HepG2 (cell line): Measurements from ENCODE around the gene SPECC1L. TPM values are rescaled to one million over a fixed set of nuclear protein-coding genes. Genes with fewer than 3 reads are reported as not detected.

ENCODE experiments used
- ATAC-seq: fragments of 200-7000 bp; cut with Tn5 transposase; 3 replicates; pipeline ENCODE4 v1.9.1; 2020; ENCODE audit warnings: mild to moderate bottlenecking, moderate library complexity
- BruUV-seq: library from RNA; stranded (reverse); fragments of 400-500 nt; replicated peaks from 2 replicates; lab custom pipeline; 2021; lab: Mats Ljungman, UMichigan
- CTCF ChIA-PET: fragments of 300-600 bp; formaldehyde crosslinking; extraction: SDS; loops from one replicate; lab custom pipeline; 2021; ENCODE audit warnings: low total read pairs, inconsistent platforms, low intra/inter-chr PET ratio; lab: Yijun Ruan, JAX
- POLR2A ChIA-PET: fragments of 350-600 bp; sonication (Branson Sonifier 250); formaldehyde crosslinking; loops from one replicate; lab custom pipeline; 2020; ENCODE audit warnings: antibody characterized with exemption, inconsistent platforms; lab: Yijun Ruan, JAX
- DNase-seq: peaks from one replicate; pipeline ENCODE4 v3.0.0-alpha.2; 2015; ENCODE audit warnings: low spot score
- FAIRE-seq: peaks from 3 replicates; lab custom pipeline; 2011; peaks lifted over from hg19 to GRCh38; lab: Jason Lieb, UNC
- H2AFZ ChIP-seq: one replicate; pipeline ENCODE4 v1.6.1; 2011; ENCODE audit warnings: low read length, inconsistent platforms
- H3K27ac ChIP-seq: fragments of 300-600 bp; 3 replicates; pipeline ENCODE4 v1.8.0; 2011; ENCODE audit warnings: mixed run types, mild to moderate bottlenecking, mixed read lengths, low read length, inconsistent platforms; ENCODE audit not compliant: insufficient read depth; ENCODE audit errors: extremely low read length
- H3K27me3 ChIP-seq, 2 experiments: fragments of 200-600 bp in 1 of 2; 2 replicates in 1 of 2; 3 replicates in 1 of 2; pipeline versions ENCODE4 v1.6.0 to v1.8.0; 2011; ENCODE audit warnings: low read length in 2 of 2, mild to moderate bottlenecking in 2 of 2, moderate library complexity in 2 of 2, inconsistent platforms in 1 of 2; ENCODE audit not compliant: insufficient read depth in 2 of 2, control insufficient read depth in 1 of 2
- H3K36me3 ChIP-seq, 2 experiments: fragments of 200-600 bp in 1 of 2; replicated peaks in 1 of 2; 2 replicates in 1 of 2; 3 replicates in 1 of 2; pipeline versions ENCODE4 v1.5.1 to v1.8.0; 2011; ENCODE audit warnings: low read length in 2 of 2, inconsistent platforms in 1 of 2; ENCODE audit not compliant: insufficient read depth in 2 of 2, control insufficient read depth in 1 of 2
- H3K4me1 ChIP-seq: 2 replicates; pipeline ENCODE4 v1.5.1; 2012; ENCODE audit warnings: low read length, inconsistent platforms; ENCODE audit not compliant: insufficient read depth
- H3K4me2 ChIP-seq: 2 replicates; pipeline ENCODE4 v1.6.0; 2011; ENCODE audit warnings: low read depth, low read length, inconsistent platforms
- H3K4me3 ChIP-seq, 3 experiments: fragments of 200-600 bp in 1 of 3; sonication (generic), shearing (Covaris generic) in 1 of 3; replicated peaks in 1 of 3; 2 replicates each; pipeline ENCODE4 v1.5.1; 2011 to 2016; ENCODE audit warnings: low read length in 3 of 3, inconsistent platforms in 2 of 3, low read depth in 2 of 3, mild to moderate bottlenecking in 2 of 3, control low read depth in 1 of 3, mixed read lengths in 1 of 3; ENCODE audit not compliant: insufficient read depth in 1 of 3
- H3K79me2 ChIP-seq: one replicate; pipeline ENCODE4 v1.6.1; 2011; ENCODE audit warnings: low read length, inconsistent platforms; ENCODE audit not compliant: insufficient read depth
- H3K9ac ChIP-seq: 2 replicates; pipeline ENCODE4 v1.6.0; 2011; ENCODE audit warnings: mild to moderate bottlenecking, low read depth, low read length, inconsistent platforms; ENCODE audit not compliant: insufficient read depth
- H3K9me3 ChIP-seq: 2 replicates; pipeline ENCODE4 v1.5.1; 2012; ENCODE audit warnings: mild to moderate bottlenecking, low read length
- H4K20me1 ChIP-seq: 2 replicates; pipeline ENCODE4 v1.6.0; 2011; ENCODE audit warnings: inconsistent platforms, mild to moderate bottlenecking, low read length, moderate library complexity; ENCODE audit not compliant: insufficient read depth
- GABPB1 ChIP-seq: IDR thresholded peaks from 2 replicates; pipeline ENCODE4 v1.6.1; 2016; ENCODE audit warnings: mild to moderate bottlenecking, missing genetic modification reagents, moderate library complexity, missing compliant biosample characterization
- GZF1 ChIP-seq: sonication (generic); formaldehyde crosslinking; IDR thresholded peaks from 2 replicates; pipeline ENCODE4 v1.5.1; 2020; ENCODE audit warnings: mild to moderate bottlenecking, missing genetic modification reagents
- KDM1A ChIP-seq: IDR thresholded peaks from 2 replicates; pipeline ENCODE4 v1.6.1; 2016; ENCODE audit warnings: missing compliant biosample characterization
- NFE2L2 ChIP-seq: fragments of 150-350 bp; IDR thresholded peaks from 2 replicates; pipeline ENCODE4 v1.6.1; 2014; ENCODE audit warnings: low read length
- ZNF674 ChIP-seq: sonication (generic); formaldehyde crosslinking; IDR thresholded peaks from 2 replicates; pipeline ENCODE4 v1.5.0; 2020; ENCODE audit warnings: low read depth, mild to moderate bottlenecking, missing genetic modification reagents
- WGBS: methylation state at CpG from one replicate; pipeline ENCODE4 v1.1.6; 2017; ENCODE audit warnings: low lambda C conversion rate; 5-methylcytosine and 5-hydroxymethylcytosine counted together
- in situ Hi-C: cut with HindIII; loops from 2 replicates; pipeline ENCODE4 v1.10.0; 2017; ENCODE audit warnings: low pct_unique_long_range_greater_than_20kb; ENCODE audit not compliant: extremely low pct_ligation_motif_present
- intact Hi-C: fragments of 100-400 bp; cut with micrococcal nuclease; formaldehyde crosslinking; loops from one replicate; pipeline ENCODE4 v1.10.0; 2022; ENCODE audit not compliant: unreplicated experiment
- polyA plus RNA-seq, 8 experiments: library from polyadenylated mRNA; depleted of rRNA in 3 of 8; stranded (reverse) in 7 of 8; unstranded in 1 of 8; fragments of >200 nt; fragmentation: Illumina TruSeq in 4 of 8; extraction: Trizol in 4 of 8; gene quantifications; 2 replicates each; pipeline versions ENCODE4 v1.2.1 to v1.2.3, GENCODE V29; 2011 to 2016; ENCODE audit warnings: low read depth in 4 of 8, missing spikeins in 1 of 8, mixed read lengths in 1 of 8; ENCODE audit not compliant: insufficient read depth in 1 of 8
- total RNA-seq, 5 experiments: library from RNA; depleted of rRNA; stranded (reverse); fragments of >200 nt; fragmentation: Illumina TruSeq; extraction: Trizol; gene quantifications; 2 replicates each; pipeline ENCODE4 v1.2.3, GENCODE V29; 2016; ENCODE audit warnings: low read depth in 1 of 5
- TF ChIP-seq, protein P1 (sequence below): sonication (generic); formaldehyde crosslinking; IDR thresholded peaks from 2 replicates; pipeline ENCODE4 v1.4.0; 2020; ENCODE audit warnings: mild to moderate bottlenecking, low read depth, missing genetic modification reagents

SPECC1L gene
- total and polyA plus RNA-seq, 2 of the 13 experiments (the other 11 are each of a cell fraction or from before 2014, with no cell fraction given): 14.1 to 30.3 TPM

DNA sequence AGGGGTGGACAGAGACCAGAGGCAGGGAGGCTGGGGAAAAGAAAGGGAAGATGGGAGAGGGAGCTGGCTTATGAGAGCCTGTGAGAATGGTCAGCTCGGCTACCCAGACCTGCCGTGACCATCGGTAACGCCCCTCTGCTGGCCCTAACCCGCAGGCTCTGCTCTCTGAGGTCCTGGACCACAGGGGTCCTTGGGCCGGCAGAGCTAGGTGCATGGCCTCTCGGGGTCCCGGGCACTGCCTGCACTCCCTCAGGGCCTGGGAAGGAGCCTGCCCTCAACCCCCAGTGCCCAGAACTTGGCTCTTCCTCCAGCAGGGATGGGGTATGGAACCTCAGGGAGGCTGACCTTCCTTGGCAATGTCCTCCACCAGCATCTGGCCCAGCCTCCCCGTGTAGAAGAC, 38.9 kb upstream of the SPECC1L start:
- Histone ChIP-seq H3K27me3 (no peaks in the 10 kb centered on the region), H4K20me1 (no peaks in the 10 kb centered on the region), H3K4me3 (no peak overlapping the region), H3K79me2 (no peaks in the 10 kb centered on the region), H3K9ac (no peak overlapping the region), H3K4me2 (no peak overlapping the region), H3K27ac (no peak overlapping the region), H2AFZ (no peak overlapping the region), H3K4me1 (peaks cover 20% of the 10 kb centered on the region), H3K36me3 (no peaks in the 10 kb centered on the region), H3K9me3 (no peaks in the 10 kb centered on the region)
- in situ Hi-C loops (no loop called here), intact Hi-C loops (loop anchor here (1.0 kb wide), 1 partner anchor 42 kb away; no protein-coding TSS in a partner anchor)
- no TSS peak for BruUV-seq
- DNase-seq (no peak), FAIRE-seq (no peak), ATAC-seq (no peak; the same call in 2 of the 3 replicates)
- WGBS: 61% methylated on average over 3 of the region's 9 CpGs
- no peak for TF ChIP-seq GZF1 (CRISPR knock-in tag)
- TF ChIP-seq GABPB1 (CRISPR knock-in tag): 0 out of 2 replicates have a peak, but pooled peaks have one; percentile 11
- ChIA-PET CTCF (interaction anchor here (3.4 kb wide), 1 partner anchor 42 kb away, joined by 33 read pairs; no protein-coding TSS in a partner anchor), POLR2A (no interaction called here)

DNA sequence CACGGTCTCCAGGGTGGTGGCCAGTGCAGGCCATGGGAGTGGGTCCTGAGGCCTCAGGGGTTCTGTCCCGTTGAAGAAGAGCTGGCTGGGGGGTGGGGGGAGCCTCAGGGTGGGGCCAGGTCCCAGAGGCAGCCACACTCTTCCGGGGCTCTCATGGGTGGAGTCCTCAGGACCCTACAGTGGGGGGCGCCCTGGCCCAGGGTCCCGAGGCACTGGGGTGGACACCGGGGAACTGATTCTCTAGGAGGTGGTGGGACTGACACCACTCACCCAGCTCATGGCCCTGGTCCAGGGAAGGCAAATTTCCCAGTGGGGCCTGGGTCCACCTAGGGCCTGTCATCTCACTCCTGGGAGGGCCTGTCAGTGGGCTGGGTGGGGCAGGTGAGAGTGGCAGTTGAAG, 38.5 kb upstream of the SPECC1L start:
- Histone ChIP-seq H3K27ac (no peak overlapping the region), H3K36me3 (no peaks in the 10 kb centered on the region), H3K4me3 (no peak overlapping the region), H3K79me2 (no peaks in the 10 kb centered on the region), H3K4me1 (peaks cover 20% of the 10 kb centered on the region), H2AFZ (no peak overlapping the region), H3K9ac (no peak overlapping the region), H3K4me2 (no peak overlapping the region), H3K27me3 (no peaks in the 10 kb centered on the region), H3K9me3 (no peaks in the 10 kb centered on the region), H4K20me1 (no peaks in the 10 kb centered on the region)
- in situ Hi-C loops (no loop called here), intact Hi-C loops (no loop called here)
- DNase-seq (no peak), ATAC-seq (no peak), FAIRE-seq (no peak)
- no TSS peak for BruUV-seq
- CTCF ChIA-PET: interaction anchor here (3.4 kb wide), 1 partner anchor 42 kb away, joined by 33 read pairs; no protein-coding TSS in a partner anchor
- 100% methylated on average over 2 of the region's 6 CpGs for WGBS
- POLR2A ChIA-PET: no interaction called here
- TF ChIP-seq KDM1A (CRISPR knock-in tag) (no peak), NFE2L2 (no peak), ZNF674 (CRISPR knock-in tag) (no peak)
- TF ChIP-seq, protein P1, sequence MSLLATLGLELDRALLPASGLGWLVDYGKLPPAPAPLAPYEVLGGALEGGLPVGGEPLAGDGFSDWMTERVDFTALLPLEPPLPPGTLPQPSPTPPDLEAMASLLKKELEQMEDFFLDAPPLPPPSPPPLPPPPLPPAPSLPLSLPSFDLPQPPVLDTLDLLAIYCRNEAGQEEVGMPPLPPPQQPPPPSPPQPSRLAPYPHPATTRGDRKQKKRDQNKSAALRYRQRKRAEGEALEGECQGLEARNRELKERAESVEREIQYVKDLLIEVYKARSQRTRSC (CRISPR knock-in tag): no peak
